GM20000 (cell line): ENCODE results near the gene TEAD1.

Experiments used
- DNase-seq: peaks from one replicate; pipeline ENCODE4 v3.0.0; 2012; ENCODE audit warnings: low spot score
- CTCF ChIP-seq: IDR thresholded peaks from 2 replicates; pipeline ENCODE4 v1.5.1; 2012; ENCODE audit warnings: mild to moderate bottlenecking, control low read depth; ENCODE audit errors: extremely low read depth, missing control alignments

Gene TEAD1

GRCh38 chr11:12846786-12847615 is 172.8 kb downstream of the TEAD1 start:
- no peak for TF ChIP-seq CTCF
- DNase-seq = no peak

- TF ChIP-seq CTCF = no peak
- no peak for DNase-seq
Measured at GRCh38 chr11:12848413-12848812, 174.2 kb downstream of the TEAD1 start.

GRCh38 chr11:12853325-12853651 is 179.1 kb downstream of the TEAD1 start:
- TF ChIP-seq CTCF = no peak
- no peak for DNase-seq

- no peak for TF ChIP-seq CTCF
- DNase-seq = no peak
Measured at GRCh38 chr11:12853652-12854296, 179.6 kb downstream of the TEAD1 start.

GRCh38 chr11:12854297-12854661 is 180.1 kb downstream of the TEAD1 start:
- DNase-seq = no peak
- no peak for TF ChIP-seq CTCF

- no peak for TF ChIP-seq CTCF
- no peak for DNase-seq
Measured at GRCh38 chr11:12854829-12855228, 180.6 kb downstream of the TEAD1 start.

- TF ChIP-seq CTCF = no peak
- no peak for DNase-seq
Measured at GRCh38 chr11:12856338-12856737, 182.1 kb downstream of the TEAD1 start.
